Measurements from ENCODE around the gene IRS1. TPM values are rescaled to one million over a fixed set of nuclear protein-coding genes. Genes with fewer than 3 reads are reported as not detected.

The IRS1 gene
- total RNA-seq, 1 experiment from 2014 or later: 38.8 TPM

- Histone ChIP-seq H2AFZ (ENCODE audit: low read length) (no peak overlapping the region), H3F3A (ENCODE audit: low read length, unreplicated experiment) (no peaks in the 10 kb centered on the region), H3K79me2 (ENCODE audit: low read length) (peaks cover 91% of the 10 kb centered on the region), H3K9me2 (replicated peaks; ENCODE audit: low read length) (no peaks in the 10 kb centered on the region), H3K9me3 (ENCODE audit: low read length) (no peaks in the 10 kb centered on the region), H3K4me3 (ENCODE audit: low read length) (no peak overlapping the region), H4K20me1 (ENCODE audit: low read length) (no peaks in the 10 kb centered on the region), H3K27me3 (ENCODE audit: low read length) (no peaks in the 10 kb centered on the region), H3K4me1 (ENCODE audit: insufficient read depth, low read length) (no peaks in the 10 kb centered on the region), H3K27ac (ENCODE audit: low read length) (no peak overlapping the region), H3K4me2 (ENCODE audit: low read length) (no peak overlapping the region), H3K36me3 (ENCODE audit: low read depth, low read length) (peaks cover 31% of the 10 kb centered on the region), H3K9ac (ENCODE audit: low read length) (no peak overlapping the region)
- no peak for DNase-seq
- POLR2A ChIA-PET (ENCODE audit: unreplicated experiment): no interaction called here
- BruUV-seq (replicated peaks): no TSS peak
- no peak for ATAC-seq
- intact Hi-C loops (cut with micrococcal nuclease): no loop called here
- CTCF ChIA-PET: no interaction called here
- TF ChIP-seq EZH2phosphoT487 (IDR thresholded peaks at IDR 0.05; ENCODE audit: borderline replicate concordance, low read length) (no peak), EZH2 (IDR thresholded peaks at IDR 0.05; ENCODE audit: low read length, unreplicated experiment) (no peak), CTCF (conservative IDR thresholded peaks at IDR 0.05; ENCODE audit: low read depth, low read length) (no peak)
Observed at GRCh38 chr2:226746196-226746800, 53.3 kb downstream of the IRS1 start.

- no peaks in the 10 kb centered on the region for H3F3A ChIP-seq (ENCODE audit: low read length, unreplicated experiment)
- H3K4me2 ChIP-seq (ENCODE audit: low read length): no peak overlapping the region
- no peak overlapping the region for H3K4me3 ChIP-seq (ENCODE audit: low read length)
- DNase-seq (no peak), ATAC-seq (no peak)
- TF ChIP-seq EZH2 (IDR thresholded peaks at IDR 0.05; ENCODE audit: low read length, unreplicated experiment) (no peak), EZH2phosphoT487 (IDR thresholded peaks at IDR 0.05; ENCODE audit: borderline replicate concordance, low read length) (no peak), CTCF (conservative IDR thresholded peaks at IDR 0.05; ENCODE audit: low read depth, low read length) (no peak)
- H3K4me1 ChIP-seq (ENCODE audit: insufficient read depth, low read length): no peaks in the 10 kb centered on the region
- H3K36me3 ChIP-seq (ENCODE audit: low read depth, low read length): peaks cover 22% of the 10 kb centered on the region
- intact Hi-C loops (cut with micrococcal nuclease): loop anchor here (5.0 kb wide), 2 partner anchors 33 to 48 kb away; no protein-coding TSS in a partner anchor
- no peaks in the 10 kb centered on the region for H3K9me3 ChIP-seq (ENCODE audit: low read length)
- BruUV-seq (replicated peaks): no TSS peak
- H4K20me1 ChIP-seq (ENCODE audit: low read length): no peaks in the 10 kb centered on the region
- H3K79me2 ChIP-seq (ENCODE audit: low read length): peaks cover 95% of the 10 kb centered on the region
- CTCF ChIA-PET: no interaction called here
- H3K9ac ChIP-seq (ENCODE audit: low read length): no peak overlapping the region
- no peak overlapping the region for H2AFZ ChIP-seq (ENCODE audit: low read length)
- no peaks in the 10 kb centered on the region for H3K27me3 ChIP-seq (ENCODE audit: low read length)
- no peak overlapping the region for H3K27ac ChIP-seq (ENCODE audit: low read length)
- no peaks in the 10 kb centered on the region for H3K9me2 ChIP-seq (replicated peaks; ENCODE audit: low read length)
- POLR2A ChIA-PET (ENCODE audit: unreplicated experiment): no interaction called here
Observed at GRCh38 chr2:226743915-226744314, 55.7 kb downstream of the IRS1 start.

- BruUV-seq (replicated peaks): no TSS peak
- Histone ChIP-seq H3K27ac (ENCODE audit: low read length) (no peak overlapping the region), H3K9ac (ENCODE audit: low read length) (no peak overlapping the region), H3K79me2 (ENCODE audit: low read length) (peaks cover 97% of the 10 kb centered on the region), H3K27me3 (ENCODE audit: low read length) (no peaks in the 10 kb centered on the region), H3K9me3 (ENCODE audit: low read length) (no peaks in the 10 kb centered on the region), H3F3A (ENCODE audit: low read length, unreplicated experiment) (no peaks in the 10 kb centered on the region), H3K4me1 (ENCODE audit: insufficient read depth, low read length) (no peaks in the 10 kb centered on the region), H4K20me1 (ENCODE audit: low read length) (no peaks in the 10 kb centered on the region), H3K4me2 (ENCODE audit: low read length) (no peak overlapping the region), H3K9me2 (replicated peaks; ENCODE audit: low read length) (no peaks in the 10 kb centered on the region), H2AFZ (ENCODE audit: low read length) (no peak overlapping the region), H3K4me3 (ENCODE audit: low read length) (no peak overlapping the region), H3K36me3 (ENCODE audit: low read depth, low read length) (peaks cover 20% of the 10 kb centered on the region)
- DNase-seq: no peak
- no peak for ATAC-seq
- intact Hi-C loops (cut with micrococcal nuclease): loop anchor here (5.0 kb wide), 2 partner anchors 35 to 50 kb away; no protein-coding TSS in a partner anchor
- CTCF ChIA-PET: no interaction called here
- TF ChIP-seq EZH2 (IDR thresholded peaks at IDR 0.05; ENCODE audit: low read length, unreplicated experiment) (no peak), CTCF (conservative IDR thresholded peaks at IDR 0.05; ENCODE audit: low read depth, low read length) (no peak), EZH2phosphoT487 (IDR thresholded peaks at IDR 0.05; ENCODE audit: borderline replicate concordance, low read length) (no peak)
- POLR2A ChIA-PET (ENCODE audit: unreplicated experiment): interaction anchor here (0.6 kb wide), 1 partner anchor 19 kb away, joined by 4 read pairs; no protein-coding TSS in a partner anchor
Observed at GRCh38 chr2:226742347-226742746, 57.3 kb downstream of the IRS1 start.

Data from PC-3 (cell line).